ENCODE results near the gene PNLIPRP1. TPM values are rescaled to one million over a fixed set of nuclear protein-coding genes. Genes with fewer than 3 reads are reported as not detected.

The PNLIPRP1 gene
- total RNA-seq (2012; rRNA removed) (not detected in 2 replicates), polyA plus RNA-seq (2012; rRNA removed) (not detected in 2 replicates), Bru-seq, nascent RNA (not detected), BruChase-seq, experiment 1, labeled RNA remaining after a 6-hour chase (not detected), BruChase-seq, experiment 2, labeled RNA remaining after a 2-hour chase (not detected)
- polyA plus RNA-seq (2012; cell fraction: cytosol; rRNA removed) = not detected in 2 replicates
- not detected in 2 replicates for polyA plus RNA-seq (2012; cell fraction: nucleus; rRNA removed; ENCODE audit: low replicate concordance)
- long read RNA-seq = 0 reads

DNA sequence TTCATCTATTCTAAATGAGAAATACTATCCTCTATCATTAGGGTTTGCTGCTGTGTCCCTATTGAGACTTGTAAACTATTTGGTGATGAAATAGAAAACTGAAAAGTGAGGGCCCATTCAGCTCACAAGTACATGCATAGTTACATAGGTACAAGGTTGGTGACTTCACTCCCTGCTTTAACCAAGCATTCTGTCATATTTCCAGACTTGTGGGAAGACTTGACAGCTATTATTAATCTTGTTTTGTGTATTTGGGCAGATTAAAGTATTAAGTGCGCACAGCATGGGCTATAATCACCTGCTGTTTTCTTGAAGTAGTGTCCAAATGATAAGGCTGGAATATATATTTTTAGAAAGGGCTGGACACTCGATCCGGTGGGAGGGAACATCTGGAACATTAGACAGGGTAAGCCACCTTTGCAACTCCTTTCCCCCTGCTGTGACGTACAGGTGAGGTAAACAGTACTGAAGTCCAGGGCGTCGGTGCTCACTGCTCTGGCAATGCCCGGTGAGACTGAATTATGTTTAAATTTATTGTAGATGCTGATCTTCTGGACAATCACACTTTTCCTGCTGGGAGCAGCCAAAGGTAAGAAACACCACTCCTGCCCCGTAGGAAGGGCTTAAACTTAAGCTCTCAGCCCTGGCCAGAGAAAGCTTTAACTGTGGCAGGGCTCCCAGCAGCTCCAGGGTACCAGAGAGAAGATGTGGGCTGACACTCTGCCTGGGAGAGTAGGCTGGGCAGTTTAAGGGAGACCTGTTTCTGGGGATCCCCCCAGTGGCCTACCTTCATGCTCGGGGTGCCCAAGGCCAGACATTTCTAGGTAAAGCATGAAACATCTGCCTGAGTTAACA is at the start of gene PNLIPRP1:
Gene PNLIPRP1 (plus strand): TSS at position 370 of the 855 bp plus-strand sequence. CDS start 171 bp downstream, at position 541.
- ChIA-PET POLR2A (ENCODE audit: unreplicated experiment) (no interaction called here), CTCF (no interaction called here)
- Histone ChIP-seq H3K4me3 (ENCODE audit: insufficient read depth, low read depth, low read length) (no peak within 1 kb of the TSS), H2BK20ac (ENCODE audit: low read depth, low read length) (no peak within 1 kb of the TSS), H3K9me3 (ENCODE audit: control insufficient read depth, insufficient read depth, low read length) (no peaks in the 10 kb centered on the region), H3K27me3 (ENCODE audit: control insufficient read depth, insufficient read depth, low read length) (no peaks in the 10 kb centered on the region), H3K9me1 (ENCODE audit: insufficient read depth, low read length) (no peaks in the 10 kb centered on the region), H4K8ac (ENCODE audit: low read depth in 2 of 2, low read length in 2 of 2) (no peak within 1 kb of the TSS), H2AK9ac (replicated peaks; ENCODE audit: low read depth, low read length, poor library complexity) (no peak within 1 kb of the TSS), H3K4ac (ENCODE audit: low read depth, low read length) (no peak within 1 kb of the TSS), H3K79me1 (ENCODE audit: low read depth in 1 of 2, low read length in 2 of 2) (no peaks in the 10 kb centered on the region), H2AK5ac (ENCODE audit: low read depth, low read length) (no peak within 1 kb of the TSS), H3K36me3 (ENCODE audit: control insufficient read depth, insufficient read depth, low read length) (no peaks in the 10 kb centered on the region), H4K20me1 (ENCODE audit: insufficient read depth, low read length) (no peaks in the 10 kb centered on the region), H2BK120ac (ENCODE audit: low read depth, low read length) (no peak within 1 kb of the TSS), H2AFZ (replicated peaks; ENCODE audit: low read length, poor library complexity) (no peak within 1 kb of the TSS), H4K91ac (ENCODE audit: insufficient read depth, low read depth, low read length) (no peak within 1 kb of the TSS), H2BK15ac (ENCODE audit: low read depth, low read length) (no peak within 1 kb of the TSS), H3K9ac (ENCODE audit: low read depth, low read length) (no peak within 1 kb of the TSS), H4K5ac (ENCODE audit: low read depth, low read length) (no peak within 1 kb of the TSS), H3K18ac (ENCODE audit: low read depth, low read length) (no peak within 1 kb of the TSS), H3K23ac (ENCODE audit: low read depth, low read length) (no peak within 1 kb of the TSS), H3K27ac (ENCODE audit: insufficient read depth, low read length) (no peak within 1 kb of the TSS), H2BK5ac (ENCODE audit: low read depth, low read length, poor library complexity, severe bottlenecking) (no peak within 1 kb of the TSS), H3K4me1 (ENCODE audit: control insufficient read depth, insufficient read depth, low read length) (no peaks in the 10 kb centered on the region), H3K14ac (replicated peaks; ENCODE audit: low read depth, low read length) (no peak within 1 kb of the TSS), H3K4me2 (ENCODE audit: low read depth, low read length) (no peak within 1 kb of the TSS), H3K56ac (ENCODE audit: extremely low read depth, insufficient read depth, low read length) (no peak within 1 kb of the TSS)
- in situ Hi-C loops (cut with MboI; ENCODE audit: low sequenced_read_pairs) (no loop called here), dilution Hi-C loops (cut with HindIII; ENCODE audit: low sequenced_read_pairs, unreplicated experiment) (no loop called here), intact Hi-C loops (cut with micrococcal nuclease) (no loop called here)
- no peak for TF ChIP-seq RAD21 (IDR thresholded peaks at IDR 0.05; ENCODE audit: low read length)
- TF ChIP-seq, protein P1, sequence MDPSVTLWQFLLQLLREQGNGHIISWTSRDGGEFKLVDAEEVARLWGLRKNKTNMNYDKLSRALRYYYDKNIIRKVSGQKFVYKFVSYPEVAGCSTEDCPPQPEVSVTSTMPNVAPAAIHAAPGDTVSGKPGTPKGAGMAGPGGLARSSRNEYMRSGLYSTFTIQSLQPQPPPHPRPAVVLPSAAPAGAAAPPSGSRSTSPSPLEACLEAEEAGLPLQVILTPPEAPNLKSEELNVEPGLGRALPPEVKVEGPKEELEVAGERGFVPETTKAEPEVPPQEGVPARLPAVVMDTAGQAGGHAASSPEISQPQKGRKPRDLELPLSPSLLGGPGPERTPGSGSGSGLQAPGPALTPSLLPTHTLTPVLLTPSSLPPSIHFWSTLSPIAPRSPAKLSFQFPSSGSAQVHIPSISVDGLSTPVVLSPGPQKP (IDR thresholded peaks at IDR 0.05; ENCODE audit: borderline replicate concordance, low read depth, low read length) = no peak
- WGBS, 2 experiments (ENCODE audit: extremely low coverage in 2 of 2, insufficient read length in 1 of 2) = 20% methylated on average over 1 of the region's 9 CpGs; no CpG with 5 or more reads in 1 of the 2 experiments
- ATAC-seq (ENCODE audit: low read depth) (no peak), DNase-seq (no peak)
- BruUV-seq (replicated peaks) = no TSS peak

All from IMR-90 (cell line).